ENCODE measurements around the gene TDRD10. TPM values are rescaled to one million over a fixed set of nuclear protein-coding genes. Genes with fewer than 3 reads are reported as not detected.

TDRD10 gene
- polyA plus RNA-seq, 3 donors: 1.3 to 11.7 (median 7.7) TPM

DNA sequence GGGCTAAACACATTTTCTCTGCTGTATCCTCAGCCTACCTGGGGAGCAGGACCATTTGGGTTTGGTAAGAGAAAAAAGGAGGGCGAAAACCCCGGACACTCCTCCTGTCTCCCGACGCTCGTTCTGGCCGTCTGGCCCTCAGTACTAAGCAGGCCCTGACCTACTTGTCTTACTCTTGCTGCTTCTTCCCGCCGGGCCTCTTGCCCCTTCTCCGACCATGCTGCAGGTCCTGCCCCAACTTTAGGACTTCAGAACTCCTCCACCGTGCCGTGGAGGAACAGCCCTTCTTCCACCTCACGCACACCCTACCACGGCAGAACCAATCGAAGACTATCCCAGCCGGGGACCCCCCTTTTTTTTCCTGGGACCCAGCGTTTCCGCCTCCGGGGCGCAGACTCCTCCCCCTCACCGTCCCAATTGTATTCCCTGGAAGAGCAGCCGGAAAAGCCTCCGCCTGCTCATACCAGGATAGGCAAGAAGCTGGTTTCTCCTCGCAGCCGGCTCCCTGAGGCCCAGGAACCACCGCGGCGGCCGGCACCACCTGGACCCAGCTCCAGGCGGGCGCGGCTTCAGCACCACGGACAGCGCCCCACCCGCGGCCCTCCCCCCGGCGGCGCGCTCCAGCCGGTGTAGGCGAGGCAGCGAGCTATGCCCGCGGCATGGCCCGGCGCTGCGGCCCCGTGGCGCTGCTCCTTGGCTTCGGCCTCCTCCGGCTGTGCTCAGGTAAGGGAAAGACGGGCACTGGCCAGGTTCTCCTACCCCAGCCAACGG is 65.6 kb downstream of the TDRD10 start, which contains the start of gene CHRNB2:
CHRNB2 (plus strand) TSS at position 393 of the 771 bp plus-strand sequence; CDS start at position 660, 267 bp downstream.
- H3K27ac ChIP-seq (ENCODE audit: low read depth, low read length): no peak within 1 kb of the TSS
- whole genome bisulfite sequencing, 3 donors: 2 to 4% (median 3%) methylated on average over 42 to 53 of the region's 53 CpGs

DNA sequence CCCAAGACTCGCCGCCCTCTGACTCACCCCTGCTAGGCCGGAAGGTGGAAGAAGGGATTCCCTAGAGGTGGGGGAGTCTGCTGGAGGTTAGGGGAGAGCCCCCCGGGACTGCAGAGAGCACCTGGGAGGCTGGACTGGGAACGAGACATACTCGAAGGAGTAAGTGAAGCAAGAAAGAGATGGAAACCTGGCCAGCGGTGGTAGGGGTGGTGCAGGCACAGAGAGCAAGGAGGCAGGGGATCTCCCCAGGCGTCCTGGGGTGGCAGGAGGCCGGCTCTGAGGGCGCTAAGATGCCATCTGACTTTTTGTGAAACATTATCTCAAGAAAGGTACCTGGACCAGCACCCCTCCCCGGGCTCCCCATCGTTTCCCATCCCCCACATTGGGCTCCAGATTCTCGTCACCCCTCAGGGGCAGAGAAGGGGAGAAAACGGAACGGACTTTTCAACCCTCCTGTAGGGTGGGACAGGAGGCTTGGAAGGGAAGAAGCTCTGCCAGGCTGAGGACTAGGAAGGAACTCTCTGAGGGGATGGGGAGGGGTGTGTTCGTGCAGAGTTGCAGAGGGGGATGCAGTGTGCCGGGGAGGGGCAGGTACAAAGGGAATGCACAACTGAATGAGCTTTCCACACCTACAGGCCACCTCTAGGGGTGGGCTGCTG is 66.3 kb downstream of the TDRD10 start:
- no peak overlapping the region for H3K27ac ChIP-seq (ENCODE audit: low read depth, low read length)
- 29 to 37% (median 32%) methylated on average over 17 of the region's 17 CpGs for WGBS, 3 donors

DNA sequence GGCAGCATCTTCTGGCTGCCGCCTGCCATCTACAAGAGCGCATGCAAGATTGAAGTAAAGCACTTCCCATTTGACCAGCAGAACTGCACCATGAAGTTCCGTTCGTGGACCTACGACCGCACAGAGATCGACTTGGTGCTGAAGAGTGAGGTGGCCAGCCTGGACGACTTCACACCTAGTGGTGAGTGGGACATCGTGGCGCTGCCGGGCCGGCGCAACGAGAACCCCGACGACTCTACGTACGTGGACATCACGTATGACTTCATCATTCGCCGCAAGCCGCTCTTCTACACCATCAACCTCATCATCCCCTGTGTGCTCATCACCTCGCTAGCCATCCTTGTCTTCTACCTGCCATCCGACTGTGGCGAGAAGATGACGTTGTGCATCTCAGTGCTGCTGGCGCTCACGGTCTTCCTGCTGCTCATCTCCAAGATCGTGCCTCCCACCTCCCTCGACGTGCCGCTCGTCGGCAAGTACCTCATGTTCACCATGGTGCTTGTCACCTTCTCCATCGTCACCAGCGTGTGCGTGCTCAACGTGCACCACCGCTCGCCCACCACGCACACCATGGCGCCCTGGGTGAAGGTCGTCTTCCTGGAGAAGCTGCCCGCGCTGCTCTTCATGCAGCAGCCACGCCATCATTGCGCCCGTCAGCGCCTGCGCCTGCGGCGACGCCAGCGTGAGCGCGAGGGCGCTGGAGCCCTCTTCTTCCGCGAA is 69.4 kb downstream of the TDRD10 start:
- no peak overlapping the region for H3K27ac ChIP-seq (ENCODE audit: low read depth, low read length)
- WGBS, 3 donors: 95 to 96% (median 96%) methylated on average over 59 of the region's 59 CpGs

DNA sequence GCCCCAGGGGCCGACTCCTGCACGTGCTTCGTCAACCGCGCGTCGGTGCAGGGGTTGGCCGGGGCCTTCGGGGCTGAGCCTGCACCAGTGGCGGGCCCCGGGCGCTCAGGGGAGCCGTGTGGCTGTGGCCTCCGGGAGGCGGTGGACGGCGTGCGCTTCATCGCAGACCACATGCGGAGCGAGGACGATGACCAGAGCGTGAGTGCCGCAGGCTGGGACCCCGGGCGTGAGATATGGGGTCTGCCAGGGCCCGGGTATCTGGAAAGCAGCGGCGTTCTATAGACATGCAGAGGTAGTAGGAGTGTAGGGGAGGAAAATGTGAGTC is 69.9 kb downstream of the TDRD10 start:
- no peak overlapping the region for H3K27ac ChIP-seq (ENCODE audit: low read depth, low read length)
- 92 to 94% (median 92%) methylated on average over 29 of the region's 29 CpGs for WGBS, 3 donors

DNA sequence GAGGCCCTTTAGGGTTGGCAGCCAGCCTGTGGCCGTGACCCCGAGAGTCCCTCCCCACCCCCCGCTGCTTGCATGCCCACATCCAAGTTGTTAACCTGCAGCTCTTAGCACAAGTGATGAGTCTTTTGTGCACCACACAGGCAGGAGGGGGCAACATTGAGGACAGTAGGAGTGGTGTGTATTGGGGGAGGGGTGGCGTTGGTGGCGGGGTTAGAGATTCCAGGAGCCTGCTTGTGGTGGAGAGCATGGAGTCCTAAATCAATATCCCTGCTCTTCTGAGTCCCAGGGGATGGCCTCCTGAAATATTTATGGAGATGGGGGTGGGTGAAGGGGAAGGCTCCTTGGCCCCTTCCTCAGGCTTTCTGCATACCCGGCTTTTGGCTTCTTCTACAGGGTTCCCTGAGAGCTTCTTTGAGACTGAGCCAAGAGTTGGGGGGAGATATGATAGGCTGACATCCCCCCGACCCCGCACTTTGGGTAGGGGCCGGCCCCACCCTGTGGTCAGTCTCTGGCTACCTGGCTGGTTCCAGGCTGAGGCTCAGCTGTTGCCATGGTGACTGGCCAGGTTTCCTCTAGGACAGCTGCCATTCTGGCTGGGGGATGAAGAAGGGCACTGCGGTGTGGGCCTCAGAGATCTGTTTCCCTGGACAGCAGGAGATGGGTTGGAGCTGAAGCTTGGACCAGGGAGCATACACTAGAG is 70.6 kb downstream of the TDRD10 start:
- WGBS, 3 donors: 68 to 77% (median 72%) methylated on average over 10 of the region's 10 CpGs
- no peak overlapping the region for H3K27ac ChIP-seq (ENCODE audit: low read depth, low read length)

DNA sequence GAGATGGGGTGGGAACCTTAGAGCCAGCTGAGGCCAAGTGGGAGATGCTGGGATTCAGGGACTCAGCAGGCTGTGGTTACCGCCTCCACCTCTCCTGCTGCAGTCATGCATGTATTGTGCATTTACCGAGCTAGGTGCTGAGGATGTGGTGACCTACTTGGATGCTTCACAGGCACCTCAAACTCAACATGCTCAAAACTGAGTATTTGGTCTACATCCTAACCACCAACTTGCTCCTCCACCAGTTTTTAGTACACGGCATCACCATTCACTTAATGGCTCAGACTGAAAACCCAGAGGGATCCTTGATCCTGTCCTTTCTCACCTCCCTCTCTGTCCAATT is 71.1 kb downstream of the TDRD10 start:
- no peak overlapping the region for H3K27ac ChIP-seq (ENCODE audit: low read depth, low read length)
- 86 to 90% (median 89%) methylated on average over 3 of the region's 3 CpGs for WGBS, 3 donors

DNA sequence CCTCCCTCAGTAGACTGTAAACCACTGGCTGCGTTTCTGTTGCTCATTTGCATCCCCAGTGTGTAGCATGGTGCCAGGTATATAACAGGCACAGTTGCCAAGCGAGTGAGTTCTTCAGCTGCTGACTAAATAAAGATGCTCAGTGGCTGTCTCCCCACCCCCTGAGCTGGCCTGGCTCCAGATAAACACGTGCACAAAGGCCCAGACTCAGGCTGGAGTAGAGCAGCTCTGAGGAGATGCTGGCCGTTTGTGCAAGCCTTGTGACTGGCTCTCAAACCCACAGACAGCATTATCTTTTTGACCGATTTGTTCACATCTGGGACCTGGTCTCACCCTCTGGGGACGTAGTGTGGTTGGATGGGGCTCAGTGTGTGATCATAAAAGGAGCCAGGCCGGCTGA is 72.7 kb downstream of the TDRD10 start:
- WGBS, 3 donors: 16 to 28% (median 25%) methylated on average over 7 of the region's 7 CpGs
- H3K27ac ChIP-seq (ENCODE audit: low read depth, low read length): no peak overlapping the region

DNA sequence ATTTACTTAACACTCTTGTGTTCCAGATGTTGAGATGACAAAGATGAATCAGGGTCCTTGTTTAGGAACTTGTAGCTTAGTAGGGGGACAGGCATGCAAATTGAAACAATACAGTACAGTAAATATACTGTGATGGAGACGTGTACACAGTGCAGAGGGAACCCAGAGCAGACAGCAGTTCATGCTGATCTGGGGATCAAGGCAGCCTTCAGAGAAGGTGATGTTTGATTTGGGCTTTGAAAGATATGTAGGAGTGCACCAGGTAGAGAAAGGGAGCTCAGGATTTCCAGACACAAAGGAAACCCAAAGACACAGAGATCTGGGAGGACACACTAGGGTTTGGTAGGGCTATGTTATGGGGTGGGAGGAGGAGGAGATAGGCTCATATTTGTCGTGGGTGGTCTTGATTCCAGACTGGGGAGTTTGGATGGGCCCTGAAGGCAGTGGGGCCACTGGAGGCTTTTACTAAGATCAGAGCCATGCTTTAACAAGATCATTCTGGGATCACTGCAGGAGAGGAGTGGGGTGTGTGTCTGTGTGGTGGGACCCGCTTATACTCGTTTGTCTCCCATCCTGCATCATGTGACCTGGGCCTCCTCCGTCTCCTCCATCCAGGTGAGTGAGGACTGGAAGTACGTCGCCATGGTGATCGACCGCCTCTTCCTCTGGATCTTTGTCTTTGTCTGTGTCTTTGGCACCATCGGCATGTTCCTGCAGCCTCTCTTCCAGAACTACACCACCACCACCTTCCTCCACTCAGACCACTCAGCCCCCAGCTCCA is 73.3 kb downstream of the TDRD10 start:
- no peak overlapping the region for H3K27ac ChIP-seq (ENCODE audit: low read depth, low read length)
- 72 to 83% (median 83%) methylated on average over 10 of the region's 10 CpGs for WGBS, 3 donors

DNA sequence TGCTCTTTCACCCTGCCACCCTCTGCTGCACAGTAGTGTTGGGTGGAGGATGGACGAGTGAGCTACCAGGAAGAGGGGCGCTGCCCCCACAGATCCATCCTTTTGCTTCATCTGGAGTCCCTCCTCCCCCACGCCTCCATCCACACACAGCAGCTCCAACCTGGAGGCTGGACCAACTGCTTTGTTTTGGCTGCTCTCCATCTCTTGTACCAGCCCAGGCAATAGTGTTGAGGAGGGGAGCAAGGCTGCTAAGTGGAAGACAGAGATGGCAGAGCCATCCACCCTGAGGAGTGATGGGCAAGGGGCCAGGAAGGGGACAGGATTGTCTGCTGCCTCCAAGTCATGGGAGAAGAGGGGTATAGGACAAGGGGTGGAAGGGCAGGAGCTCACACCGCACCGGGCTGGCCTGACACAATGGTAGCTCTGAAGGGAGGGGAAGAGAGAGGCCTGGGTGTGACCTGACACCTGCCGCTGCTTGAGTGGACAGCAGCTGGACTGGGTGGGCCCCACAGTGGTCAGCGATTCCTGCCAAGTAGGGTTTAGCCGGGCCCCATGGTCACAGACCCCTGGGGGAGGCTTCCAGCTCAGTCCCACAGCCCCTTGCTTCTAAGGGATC is 74.0 kb downstream of the TDRD10 start:
- 76 to 79% (median 79%) methylated on average over 8 of the region's 8 CpGs for WGBS, 3 donors
- no peak overlapping the region for H3K27ac ChIP-seq (ENCODE audit: low read depth, low read length)

DNA sequence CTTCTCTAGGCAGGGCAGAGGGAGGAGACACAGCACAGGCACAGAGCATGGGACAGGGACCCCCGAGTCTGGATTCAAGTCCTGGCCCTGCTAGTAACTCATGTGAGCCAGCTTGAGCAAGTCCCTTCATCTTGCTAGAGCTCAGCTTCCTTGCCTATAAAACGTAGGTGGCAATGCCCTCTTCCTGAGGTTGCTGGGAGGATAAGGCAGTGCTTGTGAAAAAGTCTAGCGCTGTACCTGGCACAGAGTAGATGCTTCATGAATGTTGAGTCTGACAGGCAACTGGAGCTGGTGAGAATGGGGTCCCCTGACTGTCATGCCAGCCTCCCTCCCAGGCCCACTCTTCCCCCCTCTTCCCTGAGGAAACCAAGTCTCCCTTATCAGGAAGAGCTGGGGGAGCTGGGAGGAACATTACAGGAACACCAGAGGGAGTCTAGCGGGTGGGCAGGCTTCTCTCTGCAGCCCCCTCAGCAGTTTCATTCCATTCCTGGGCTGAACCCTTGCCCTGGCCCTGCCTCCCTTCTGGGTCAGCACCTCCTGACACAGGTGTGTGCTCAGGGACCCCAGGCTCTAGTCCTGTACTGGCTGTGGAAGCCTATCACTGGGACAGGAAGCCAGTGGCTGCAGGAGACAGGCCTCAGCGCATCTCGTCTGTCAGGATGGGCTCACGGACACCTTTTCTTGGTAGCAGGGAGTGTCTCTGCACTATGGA is 75.5 kb downstream of the TDRD10 start:
- 59 to 78% (median 60%) methylated on average over 7 of the region's 7 CpGs for WGBS, 3 donors
- H3K27ac ChIP-seq (ENCODE audit: low read depth, low read length): no peak overlapping the region

DNA sequence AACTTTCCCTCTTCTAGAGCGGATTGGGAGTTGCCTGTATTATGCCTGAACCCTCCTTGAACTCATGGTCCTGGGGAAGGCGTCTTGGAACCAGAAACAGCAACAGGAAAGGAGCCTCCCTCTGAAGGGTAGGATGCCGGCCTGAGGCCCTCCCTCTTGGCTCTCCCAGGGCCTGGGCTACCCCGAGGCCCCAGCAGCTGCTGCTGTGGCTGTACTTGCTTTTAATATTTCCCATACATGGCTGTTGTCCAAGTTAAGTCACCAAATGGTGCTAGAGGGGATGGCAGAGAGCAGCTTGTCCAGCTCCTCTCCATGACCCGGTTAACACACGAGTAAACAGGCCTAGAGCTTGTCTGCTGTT is 76.0 kb downstream of the TDRD10 start:
- no peak overlapping the region for H3K27ac ChIP-seq (ENCODE audit: low read depth, low read length)

DNA sequence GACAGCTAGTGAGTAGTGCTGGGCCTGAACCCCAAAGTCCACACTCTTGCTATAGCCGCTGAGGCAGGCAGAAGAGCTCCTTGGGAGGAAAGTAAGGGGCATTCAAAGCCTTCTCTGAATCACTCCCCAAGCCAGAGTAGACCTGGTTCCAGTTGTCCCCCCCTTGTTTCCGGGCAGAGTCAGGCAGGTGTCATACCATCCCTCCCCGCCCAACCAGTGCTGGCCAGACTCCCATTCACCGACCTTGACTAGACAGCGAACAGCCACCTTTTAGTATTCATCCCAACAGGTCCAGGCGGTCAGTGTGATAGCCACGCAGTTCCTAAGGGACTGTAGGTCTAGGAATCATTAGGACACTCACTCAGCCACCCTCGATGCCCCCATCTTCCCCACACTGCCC is 77.4 kb downstream of the TDRD10 start:
- no peak overlapping the region for H3K27ac ChIP-seq (ENCODE audit: low read depth, low read length)
- WGBS, 3 donors: 68 to 85% (median 85%) methylated on average over 8 of the region's 8 CpGs

More for the DNA sequence above, 76.0 kb downstream of the TDRD10 start:
- 27 to 63% (median 48%) methylated on average over 6 of the region's 6 CpGs for WGBS, 3 donors

DNA sequence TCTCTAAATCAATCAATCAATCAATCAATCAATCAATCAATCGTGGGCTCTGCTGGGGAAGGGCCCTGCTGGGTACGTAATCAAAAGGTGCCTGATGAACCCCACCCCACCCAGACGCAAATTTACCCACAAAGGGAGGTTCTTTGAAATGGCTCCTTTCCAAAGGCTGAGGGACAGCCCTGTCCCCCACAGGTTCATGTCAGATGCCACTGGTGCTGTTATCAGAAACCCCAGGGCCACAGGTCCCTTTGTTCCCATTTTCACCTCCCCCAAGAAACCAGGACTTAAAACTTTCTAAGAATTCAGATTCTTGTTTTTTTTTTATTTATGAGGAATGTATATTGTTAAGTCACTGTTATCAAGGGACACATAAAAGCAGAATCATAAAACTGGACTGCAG is 79.7 kb downstream of the TDRD10 start:
- WGBS, 3 donors: 71 to 92% (median 81%) methylated on average over 3 of the region's 3 CpGs
- no peak overlapping the region for H3K27ac ChIP-seq (ENCODE audit: low read depth, low read length)

DNA sequence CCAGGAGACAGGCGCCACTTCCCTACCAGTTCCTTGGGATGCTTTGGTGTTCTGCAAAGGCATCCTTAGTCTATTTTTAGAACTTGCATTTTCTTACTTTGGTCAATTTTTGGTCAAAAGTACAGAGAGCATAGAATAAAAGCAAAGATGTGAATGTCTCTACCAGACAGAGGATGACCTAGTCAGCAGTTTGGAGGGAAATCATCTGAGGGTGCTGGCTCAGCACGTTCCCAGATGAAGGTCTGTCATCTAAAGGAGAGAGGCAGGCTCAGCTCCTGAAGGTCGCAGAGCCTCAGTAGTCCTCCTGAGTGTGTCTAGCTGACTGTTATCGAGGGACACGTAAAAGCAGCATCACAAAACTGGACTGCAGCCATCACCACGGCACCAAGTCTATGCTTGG is 80.9 kb downstream of the TDRD10 start:
- WGBS, 3 donors: 81 to 88% (median 86%) methylated on average over 6 of the region's 6 CpGs
- H3K27ac ChIP-seq (ENCODE audit: low read depth, low read length): no peak overlapping the region

DNA sequence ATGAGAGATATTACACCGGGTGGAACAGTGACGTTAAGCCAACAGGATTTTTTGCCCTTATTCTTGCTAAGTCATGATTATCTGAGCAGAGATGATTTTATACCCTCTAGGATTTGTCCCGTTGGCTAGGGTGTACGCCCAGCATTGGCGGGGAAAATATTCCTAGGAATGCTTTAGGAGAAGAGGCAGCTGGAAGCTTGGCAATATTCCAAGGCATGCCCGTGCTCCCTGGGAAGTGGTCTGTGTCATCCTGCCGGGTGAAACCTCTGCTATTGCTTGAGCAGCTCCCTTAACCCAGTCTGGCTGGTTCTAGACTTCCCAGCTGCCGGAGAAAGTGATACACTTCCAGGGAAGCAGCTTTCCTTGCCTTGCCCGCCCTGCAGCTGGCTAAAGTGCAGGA is 81.8 kb downstream of the TDRD10 start:
- no peak overlapping the region for H3K27ac ChIP-seq (ENCODE audit: low read depth, low read length)
- 55 to 58% (median 58%) methylated on average over 9 of the region's 9 CpGs for WGBS, 3 donors

DNA sequence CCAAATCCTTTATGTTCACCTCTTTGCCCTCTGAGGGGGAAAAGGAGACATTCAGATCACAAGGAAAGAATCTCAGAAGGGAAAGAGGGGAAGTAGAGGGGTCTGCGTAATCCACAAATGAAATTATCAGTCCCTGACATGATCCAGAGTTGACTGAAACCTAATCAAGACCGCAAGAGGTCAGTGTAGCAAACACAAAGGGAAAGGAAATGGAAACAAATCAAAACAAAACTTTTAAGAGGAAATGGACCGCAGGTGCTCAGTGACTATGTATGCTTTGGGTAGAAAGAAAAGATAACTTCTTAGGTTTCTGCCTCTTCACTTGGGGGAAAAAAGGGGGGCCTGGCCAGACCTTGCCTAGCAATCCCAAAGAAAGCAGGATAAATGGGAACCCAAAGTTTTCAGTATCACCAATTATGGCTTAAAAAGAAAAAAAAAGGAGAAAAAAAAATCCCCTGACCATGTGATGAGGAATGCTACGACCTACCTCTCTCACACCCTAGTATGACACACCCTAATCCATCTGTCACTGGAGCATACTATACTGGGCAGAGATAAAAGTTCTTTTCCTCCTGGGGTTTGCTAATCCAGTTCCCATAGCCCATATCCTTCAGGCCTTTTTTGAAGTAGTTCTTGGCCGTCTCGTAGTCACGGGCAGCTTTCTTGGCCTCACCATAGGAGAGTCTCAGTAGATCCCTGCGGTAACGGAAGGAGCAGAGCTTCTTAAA is 82.4 kb downstream of the TDRD10 start:
- 76 to 86% (median 77%) methylated on average over 9 of the region's 9 CpGs for WGBS, 3 donors
- no peak overlapping the region for H3K27ac ChIP-seq (ENCODE audit: low read depth, low read length)

DNA sequence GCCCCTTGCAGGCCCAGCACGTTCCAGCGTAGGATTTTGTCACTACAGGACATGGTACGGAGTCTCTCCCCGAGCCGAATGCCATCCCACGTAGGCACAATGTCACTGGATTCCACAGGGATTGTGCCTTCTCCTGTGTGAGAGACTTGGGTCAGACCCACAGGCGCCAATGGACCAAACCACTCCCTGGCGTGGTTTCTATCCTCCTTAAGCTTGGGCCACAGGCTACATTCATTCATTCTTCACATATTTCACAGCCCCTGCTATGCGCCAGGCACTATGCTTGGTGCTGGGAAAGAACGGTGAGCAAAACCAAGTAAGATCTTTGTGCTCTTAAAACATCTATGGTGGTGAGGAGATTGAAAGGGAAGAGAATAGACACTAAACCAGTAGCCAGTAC is 84.2 kb downstream of the TDRD10 start:
- WGBS, 3 donors: 88 to 92% (median 90%) methylated on average over 10 of the region's 10 CpGs
- no peak overlapping the region for H3K27ac ChIP-seq (ENCODE audit: low read depth, low read length)

All from adipose tissue (tissue), 3 donors.